CD1c-positive myeloid dendritic cell (primary cell): Measurements from ENCODE around the gene MEAF6.

Source experiments
- DNase-seq: peaks from one replicate; pipeline ENCODE4 v3.0.0-alpha.2; 2016; ENCODE audit errors: extremely low spot score

The MEAF6 gene

DNA sequence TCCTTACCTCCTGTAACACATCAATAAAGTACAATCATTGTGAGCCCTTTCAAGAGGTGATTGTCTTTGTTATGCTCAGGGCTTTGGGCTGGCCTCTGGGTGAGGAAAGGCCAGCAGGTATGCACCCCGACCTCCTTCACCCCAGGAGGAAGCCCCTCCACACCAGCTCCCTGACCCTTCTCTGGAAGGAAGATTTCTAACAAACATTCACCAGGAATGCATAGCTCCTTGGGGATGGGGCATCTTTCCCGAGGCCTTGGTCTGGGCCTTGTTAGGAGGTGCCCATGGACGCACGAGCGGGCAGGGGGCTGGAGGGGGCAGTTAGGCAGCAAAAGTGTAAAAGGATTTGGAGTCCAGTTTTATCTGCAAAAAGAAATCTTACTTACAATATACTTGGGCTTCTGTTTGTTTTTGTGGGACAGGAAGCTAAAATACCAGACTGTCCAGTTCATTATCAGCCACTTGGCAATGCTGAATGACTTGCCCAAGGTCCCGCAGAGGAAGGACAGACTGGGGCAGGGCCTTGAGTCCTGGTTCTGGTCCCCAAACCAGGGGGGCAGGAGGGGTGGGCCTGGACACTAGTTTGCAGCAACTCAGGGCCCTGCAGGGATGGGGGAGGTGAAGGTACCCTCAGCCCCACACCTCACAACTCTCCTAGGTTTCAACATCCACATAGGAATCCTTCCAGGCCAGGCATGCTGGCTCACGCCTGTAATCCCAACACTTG is 30.1 kb downstream of the MEAF6 start:
- DNase-seq, result no peak

GRCh38 chr1:37483785-37484184 is 30.8 kb downstream of the MEAF6 start:
- no peak for DNase-seq

DNA sequence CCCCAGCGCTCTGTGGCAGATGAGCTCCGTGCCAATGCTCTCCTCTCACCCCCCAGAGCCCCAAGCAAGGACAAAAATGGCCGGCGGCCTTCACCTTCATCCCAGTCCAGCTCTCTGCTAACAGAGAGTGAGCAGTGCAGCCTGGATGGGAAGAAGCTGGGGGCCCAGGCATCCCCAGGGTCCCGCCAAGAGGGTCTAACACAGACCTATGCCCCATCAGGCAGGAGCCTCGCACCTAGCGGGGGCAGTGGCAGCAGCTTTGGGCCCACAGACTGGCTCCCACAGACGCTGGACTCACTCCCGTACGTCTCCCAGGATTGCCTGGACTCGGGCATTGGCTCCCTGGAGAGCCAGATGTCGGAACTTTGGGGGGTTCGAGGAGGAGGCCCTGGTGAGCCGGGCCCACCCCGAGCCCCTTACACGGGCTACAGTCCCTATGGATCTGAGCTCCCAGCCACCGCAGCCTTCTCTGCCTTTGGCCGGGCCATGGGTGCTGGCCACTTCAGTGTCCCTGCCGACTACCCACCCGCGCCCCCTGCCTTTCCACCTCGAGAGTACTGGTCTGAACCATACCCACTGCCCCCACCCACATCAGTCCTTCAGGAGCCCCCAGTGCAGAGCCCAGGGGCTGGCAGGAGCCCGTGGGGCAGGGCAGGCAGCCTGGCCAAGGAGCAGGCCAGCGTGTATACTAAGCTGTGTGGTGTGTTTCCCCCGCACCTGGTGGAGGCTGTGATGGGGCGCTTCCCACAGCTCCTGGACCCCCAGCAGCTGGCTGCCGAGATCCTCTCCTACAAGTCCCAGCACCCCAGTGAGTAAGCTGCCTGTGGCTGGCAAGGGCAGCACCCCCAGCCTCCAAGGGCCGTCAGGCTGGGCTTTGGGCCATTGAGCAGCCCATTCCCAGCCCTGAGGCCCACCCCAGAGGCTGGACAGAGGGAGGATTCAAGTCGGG is 31.5 kb downstream of the MEAF6 start:
- no peak for DNase-seq

DNA sequence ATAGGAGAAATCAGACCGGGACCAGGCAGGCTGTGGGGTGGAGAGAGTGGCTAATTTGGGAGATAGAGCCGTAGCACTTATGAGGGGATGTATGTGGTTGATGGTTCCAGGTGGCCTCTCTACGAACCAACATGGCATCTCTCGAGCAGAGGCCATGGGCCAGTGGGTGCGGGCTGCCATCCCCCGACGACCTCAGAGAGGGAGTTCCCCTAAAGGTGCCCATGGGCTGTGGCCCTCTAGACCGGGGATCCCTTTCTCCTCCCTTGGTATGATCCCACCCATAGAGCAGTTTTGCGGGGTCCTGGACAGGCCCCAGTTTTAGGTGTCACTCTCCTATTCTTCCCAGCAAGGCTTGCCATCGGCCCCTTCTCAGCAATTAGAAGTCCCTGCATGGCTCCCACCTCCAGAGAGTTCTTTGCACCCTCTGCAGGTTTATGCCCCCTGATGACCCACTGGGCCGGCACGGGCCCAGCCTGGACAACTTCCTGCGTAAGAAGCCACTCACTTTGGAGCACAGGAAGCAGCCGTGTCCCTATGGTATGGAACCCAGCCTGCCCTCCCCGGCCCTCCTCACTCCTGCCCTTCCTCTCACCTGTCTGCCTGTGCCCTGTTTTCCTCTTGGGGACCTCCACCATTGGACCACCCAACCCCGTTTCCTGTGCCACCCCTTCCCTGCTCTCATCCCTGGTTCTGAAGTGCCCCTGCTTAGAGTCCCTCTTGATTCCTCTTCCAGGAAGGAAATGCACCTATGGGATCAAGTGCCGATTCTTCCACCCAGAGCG is 32.4 kb downstream of the MEAF6 start:
- no peak for DNase-seq

GRCh38 chr1:37481289-37482003 is 33.1 kb downstream of the MEAF6 start:
- peak; percentile 60 for DNase-seq

DNA sequence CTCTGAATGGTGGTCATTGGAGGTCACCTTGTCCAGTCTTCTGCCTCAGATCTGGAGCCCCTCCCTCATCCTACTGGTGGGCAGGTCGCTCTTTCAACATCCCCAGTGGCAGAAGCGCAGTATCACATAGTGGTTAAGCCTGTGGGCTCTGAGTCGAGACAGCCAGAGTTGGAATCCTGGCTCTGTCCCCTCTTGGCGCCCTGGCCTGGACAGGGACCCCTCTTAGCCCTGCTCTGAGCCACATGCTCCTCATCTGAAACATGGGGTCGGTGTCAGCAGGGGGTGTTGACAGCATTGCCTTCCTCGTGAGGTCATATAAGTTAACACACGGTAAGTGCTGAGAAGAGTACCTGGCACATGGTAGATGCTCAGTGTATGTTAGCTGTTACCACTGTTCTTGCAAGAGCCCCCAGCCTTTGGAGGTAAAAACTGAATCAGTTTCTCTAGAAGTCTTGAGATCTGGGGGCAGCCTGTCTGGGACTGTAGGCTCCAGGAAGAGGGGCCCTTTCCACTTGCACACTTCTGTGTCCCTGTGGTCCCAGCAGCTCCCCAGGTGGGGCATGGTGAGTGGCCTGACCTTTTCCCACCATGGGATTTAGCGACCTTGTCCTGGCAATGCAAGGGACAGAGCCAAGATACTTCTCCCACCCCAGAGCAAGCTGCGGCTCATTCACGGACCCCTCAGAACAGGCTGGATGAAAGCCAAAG is 33.8 kb downstream of the MEAF6 start:
- no peak for DNase-seq

DNA sequence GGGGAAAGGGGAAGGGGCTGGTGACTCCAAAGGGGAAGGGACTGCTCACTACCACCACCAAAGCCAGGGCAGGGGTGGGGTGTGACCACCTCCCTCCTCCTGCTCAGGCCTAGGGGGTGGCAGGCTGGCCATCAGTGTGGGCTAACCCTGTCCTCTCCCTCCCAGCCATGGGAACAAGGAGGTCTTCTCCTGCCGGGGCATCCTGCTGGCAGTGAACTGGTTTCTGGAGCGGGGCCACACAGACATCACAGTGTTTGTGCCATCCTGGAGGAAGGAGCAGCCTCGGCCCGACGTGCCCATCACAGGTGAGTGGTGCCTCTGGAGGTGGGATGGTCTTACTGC is 34.5 kb downstream of the MEAF6 start:
- no peak for DNase-seq

GRCh38 chr1:37479255-37480124 is 35.1 kb downstream of the MEAF6 start:
- peak; percentile 94 for DNase-seq

- DNase-seq, result peak; percentile 26
Measured at GRCh38 chr1:37478890-37479254, 35.7 kb downstream of the MEAF6 start.

GRCh38 chr1:37478451-37478881 is 36.1 kb downstream of the MEAF6 start:
- DNase-seq, result peak; percentile 67

DNA sequence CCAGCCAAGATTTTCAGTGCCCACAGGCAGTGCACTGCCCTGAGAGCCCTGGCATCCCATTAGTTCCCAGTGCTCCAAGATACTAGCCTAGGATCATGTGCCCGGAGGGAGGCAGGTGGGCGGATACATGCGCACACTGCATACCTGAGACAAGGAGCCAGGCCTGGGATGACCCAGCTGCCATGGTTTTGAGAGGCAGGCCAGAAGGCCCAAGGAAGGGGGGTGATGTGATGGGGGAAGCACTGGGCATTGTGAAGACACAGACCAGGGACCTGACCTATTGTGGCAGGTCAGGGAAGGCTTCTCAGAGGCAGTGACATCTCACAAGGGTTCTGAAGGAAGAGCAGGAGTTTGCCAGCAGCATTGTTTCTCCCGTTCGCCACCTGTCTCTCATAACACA is 36.6 kb downstream of the MEAF6 start:
- DNase-seq, result no peak

DNA sequence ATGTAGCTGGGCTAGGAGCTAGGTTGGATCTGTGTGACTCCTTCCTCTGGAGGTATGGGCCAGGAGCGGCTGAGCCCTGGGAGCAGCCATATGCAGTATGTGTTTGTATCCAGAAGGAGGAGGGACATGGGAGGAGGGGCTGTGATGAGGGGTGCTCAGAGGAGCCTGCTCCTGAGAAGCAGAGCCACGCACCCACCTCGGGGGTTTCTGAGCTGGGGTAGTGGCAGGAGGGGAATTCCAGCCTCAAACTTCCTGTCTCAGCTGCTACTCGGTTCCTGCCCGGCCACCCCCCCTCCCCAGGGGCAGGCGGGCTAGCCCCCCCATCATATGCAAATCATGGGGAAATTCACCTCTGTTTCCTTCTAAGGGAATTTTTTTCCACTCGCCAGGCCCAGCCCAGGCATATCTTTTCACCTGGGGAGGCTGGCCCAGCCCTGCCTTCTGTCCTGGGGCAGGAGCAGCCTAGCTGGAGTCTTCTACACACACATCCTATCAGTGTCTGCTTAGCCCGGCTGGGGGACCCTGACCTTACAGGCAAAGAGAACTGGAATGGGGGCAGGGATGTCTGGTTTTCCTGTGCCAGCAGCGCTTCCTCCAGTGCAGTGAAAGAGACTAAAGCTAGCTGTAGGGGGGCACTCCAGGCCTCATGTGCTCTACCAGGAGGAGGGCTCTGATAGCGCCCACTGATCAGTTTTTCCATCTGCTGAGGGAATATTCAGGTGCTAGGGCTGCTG is 37.2 kb downstream of the MEAF6 start:
- DNase-seq, result peak; percentile 82

- peak; percentile 70 for DNase-seq
Measured at GRCh38 chr1:37476460-37477197, 37.9 kb downstream of the MEAF6 start.

GRCh38 chr1:37476087-37476452 is 38.5 kb downstream of the MEAF6 start:
- no peak for DNase-seq

DNA sequence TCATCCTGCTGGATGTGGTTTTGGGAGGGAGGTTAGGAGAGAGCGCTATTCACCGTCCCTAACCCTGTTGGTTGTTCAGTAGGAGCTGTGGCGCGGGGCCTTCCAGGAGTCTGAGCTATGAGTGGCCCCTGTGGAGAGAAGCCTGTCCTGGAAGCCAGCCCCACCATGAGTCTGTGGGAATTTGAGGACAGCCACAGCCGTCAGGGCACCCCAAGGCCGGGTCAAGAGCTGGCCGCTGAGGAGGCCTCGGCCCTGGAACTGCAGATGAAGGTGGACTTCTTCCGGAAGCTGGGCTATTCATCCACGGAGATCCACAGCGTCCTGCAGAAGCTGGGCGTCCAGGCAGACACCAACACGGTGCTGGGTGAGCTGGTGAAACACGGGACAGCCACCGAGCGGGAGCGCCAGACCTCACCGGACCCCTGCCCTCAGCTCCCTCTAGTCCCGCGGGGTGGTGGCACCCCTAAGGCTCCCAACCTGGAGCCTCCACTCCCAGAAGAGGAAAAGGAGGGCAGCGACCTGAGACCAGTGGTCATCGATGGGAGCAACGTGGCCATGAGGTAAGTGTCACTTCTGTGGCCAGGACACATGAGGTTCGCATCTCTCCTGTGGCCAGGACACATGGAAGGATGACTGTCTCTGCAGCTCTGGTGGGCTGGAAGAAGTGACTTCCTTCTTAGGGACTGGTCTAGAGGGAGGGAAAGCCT is 39.0 kb downstream of the MEAF6 start:
- DNase-seq, result no peak

- no peak for DNase-seq
Measured at GRCh38 chr1:37474697-37475379, 39.7 kb downstream of the MEAF6 start.

DNA sequence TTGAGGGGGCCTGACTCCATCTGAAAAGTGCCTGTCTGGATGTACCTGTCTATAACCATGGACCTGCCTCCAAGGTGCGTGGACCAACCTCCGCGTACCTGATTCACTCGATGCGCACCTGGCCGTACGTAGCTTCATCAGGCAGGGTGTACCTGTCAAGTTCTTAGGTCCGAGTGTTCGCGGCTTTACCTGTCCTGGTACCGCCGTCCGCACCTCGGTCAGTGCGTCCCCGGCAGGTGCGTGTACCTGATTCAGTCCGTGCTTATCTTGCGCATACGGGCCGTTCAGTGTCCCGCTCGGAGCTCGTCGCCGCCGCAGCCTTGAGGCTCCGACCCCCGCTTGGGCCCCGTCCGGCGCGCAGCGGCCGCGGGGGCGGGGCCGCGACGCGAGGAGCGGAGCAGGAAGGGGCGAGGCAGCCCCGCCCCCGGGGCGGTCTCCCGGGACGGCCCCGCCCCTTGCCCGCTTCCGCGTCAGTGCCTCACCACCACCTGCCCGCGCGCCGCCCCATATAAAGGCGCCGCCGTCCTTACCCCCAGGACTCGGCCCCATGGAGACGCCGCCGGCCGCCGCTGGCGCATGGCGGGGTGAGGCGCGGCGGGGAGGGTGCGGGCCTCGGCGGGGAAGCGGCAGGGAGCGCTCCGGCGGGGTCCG is 40.4 kb downstream of the MEAF6 start, which contains the start of gene ZC3H12A:
Gene ZC3H12A (plus strand): TSS at position 535 of the 651 bp plus-strand sequence. CDS start 917 bp downstream, outside the sequence.
- peak; percentile 98 for DNase-seq
